Adrenal gland (tissue), 5 donors: Measurements from ENCODE around the gene WBP2NL.

Experiments
- POLR2A ChIP-seq, 2 donors: fragments of 450-650 bp; IDR thresholded peaks; one replicate each; pipeline ENCODE4 v1.6.1; 2017; ENCODE audit warnings: antibody characterized with exemption in 2 of 2, mild to moderate bottlenecking in 2 of 2, moderate library complexity in 1 of 2
- TF ChIP-seq, protein P1 (sequence below), 6 experiments: fragments of 450-650 bp in 4 of 6; fragments of 200-600 bp in 2 of 6; sonication (generic) in 1 of 6; IDR thresholded peaks; 1 replicate in 5 of 6; 2 replicates in 1 of 6; pipeline versions ENCODE4 v1.5.1 to v1.8.0; 2016 to 2021; ENCODE audit warnings: antibody characterized with exemption in 6 of 6, mild to moderate bottlenecking in 2 of 6, moderate library complexity in 1 of 6
- donor health status: DM: no; HTN: no; CAD: no.

DNA sequence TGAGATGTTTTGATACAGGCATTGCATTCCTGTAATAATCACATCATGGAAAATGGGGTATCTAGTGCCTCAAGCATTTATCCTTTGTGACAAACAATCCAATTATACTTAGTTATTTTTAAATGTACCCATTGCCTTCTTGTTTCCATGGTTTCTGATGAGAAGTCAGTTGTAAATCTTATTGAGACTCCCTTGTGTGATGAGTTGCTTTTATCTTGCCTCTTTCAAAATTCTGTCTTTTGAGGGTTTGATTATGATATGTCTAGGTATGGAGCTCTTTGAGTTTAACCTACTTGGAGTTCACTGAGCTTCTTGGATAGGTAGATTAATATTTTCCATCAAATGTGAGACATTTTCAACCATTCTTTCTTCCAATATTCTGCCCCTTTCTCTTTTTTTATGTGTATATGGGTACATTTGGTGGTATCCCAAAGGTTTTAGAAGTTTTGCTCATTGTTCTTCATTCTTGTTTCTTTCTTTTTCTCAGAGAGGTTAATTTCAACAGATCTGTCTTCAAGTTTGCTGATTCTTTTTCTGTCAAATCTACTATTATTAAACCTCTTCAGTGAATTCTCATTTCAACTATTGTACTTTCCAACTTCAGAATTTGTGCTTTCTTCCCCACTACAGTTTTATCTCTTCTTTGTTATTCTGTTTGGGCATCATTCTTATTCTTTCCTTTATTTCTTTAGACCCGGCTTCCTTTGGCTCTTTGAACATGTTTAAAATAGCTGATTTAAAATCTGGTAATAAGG is 58.3 kb downstream of the WBP2NL start:
- TF ChIP-seq, protein P1, sequence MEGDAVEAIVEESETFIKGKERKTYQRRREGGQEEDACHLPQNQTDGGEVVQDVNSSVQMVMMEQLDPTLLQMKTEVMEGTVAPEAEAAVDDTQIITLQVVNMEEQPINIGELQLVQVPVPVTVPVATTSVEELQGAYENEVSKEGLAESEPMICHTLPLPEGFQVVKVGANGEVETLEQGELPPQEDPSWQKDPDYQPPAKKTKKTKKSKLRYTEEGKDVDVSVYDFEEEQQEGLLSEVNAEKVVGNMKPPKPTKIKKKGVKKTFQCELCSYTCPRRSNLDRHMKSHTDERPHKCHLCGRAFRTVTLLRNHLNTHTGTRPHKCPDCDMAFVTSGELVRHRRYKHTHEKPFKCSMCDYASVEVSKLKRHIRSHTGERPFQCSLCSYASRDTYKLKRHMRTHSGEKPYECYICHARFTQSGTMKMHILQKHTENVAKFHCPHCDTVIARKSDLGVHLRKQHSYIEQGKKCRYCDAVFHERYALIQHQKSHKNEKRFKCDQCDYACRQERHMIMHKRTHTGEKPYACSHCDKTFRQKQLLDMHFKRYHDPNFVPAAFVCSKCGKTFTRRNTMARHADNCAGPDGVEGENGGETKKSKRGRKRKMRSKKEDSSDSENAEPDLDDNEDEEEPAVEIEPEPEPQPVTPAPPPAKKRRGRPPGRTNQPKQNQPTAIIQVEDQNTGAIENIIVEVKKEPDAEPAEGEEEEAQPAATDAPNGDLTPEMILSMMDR (IDR thresholded peaks at IDR 0.05) = no peak
- no peak for TF ChIP-seq POLR2A (IDR thresholded peaks at IDR 0.05)
